Mesenchymal stem cell (in vitro differentiated cells and primary cell): ENCODE measurements around the gene PADI1.

ENCODE experiments used
- DNase-seq: peaks from one replicate; pipeline ENCODE4 v3.0.0-alpha.2; 2013
- H2AFZ ChIP-seq: one replicate; pipeline ENCODE4 v1.6.1; 2013; ENCODE audit warnings: low read depth, mild to moderate bottlenecking, control low read depth, inconsistent platforms, low read length, moderate library complexity
- H2AK5ac ChIP-seq: 2 replicates; pipeline ENCODE4 v1.6.1; 2013; ENCODE audit warnings: low read length, moderate library complexity, mild to moderate bottlenecking, inconsistent platforms; ENCODE audit not compliant: severe bottlenecking
- H2BK120ac ChIP-seq: one replicate; pipeline ENCODE4 v1.6.1; 2013; ENCODE audit warnings: low read depth, mild to moderate bottlenecking, inconsistent platforms, low read length, moderate library complexity
- H2BK12ac ChIP-seq, 2 experiments: one replicate each; pipeline ENCODE4 v1.6.1; 2013; ENCODE audit warnings: inconsistent platforms in 2 of 2, low read length in 2 of 2, mild to moderate bottlenecking in 2 of 2, moderate library complexity in 2 of 2, control low read depth in 1 of 2
- H2BK15ac ChIP-seq: one replicate; pipeline ENCODE4 v1.6.1; 2013; ENCODE audit warnings: mild to moderate bottlenecking, low read depth, inconsistent platforms; ENCODE audit not compliant: poor library complexity, severe bottlenecking
- H2BK5ac ChIP-seq: 2 replicates; pipeline ENCODE4 v1.6.1; 2013; ENCODE audit warnings: low read depth, mild to moderate bottlenecking, low read length, control low read depth, inconsistent platforms; ENCODE audit not compliant: poor library complexity, severe bottlenecking
- H3K14ac ChIP-seq, 2 experiments: one replicate each; pipeline ENCODE4 v1.6.1; 2013; ENCODE audit warnings: inconsistent platforms in 2 of 2, low read length in 2 of 2, control low read depth in 1 of 2, mild to moderate bottlenecking in 1 of 2, moderate library complexity in 1 of 2
- H3K18ac ChIP-seq, 2 experiments: one replicate each; pipeline ENCODE4 v1.6.1; 2013; ENCODE audit warnings: inconsistent platforms in 2 of 2, low read length in 2 of 2, control low read depth in 1 of 2, low read depth in 1 of 2, mild to moderate bottlenecking in 1 of 2
- H3K23ac ChIP-seq, 2 experiments: one replicate each; pipeline ENCODE4 v1.6.1; 2013; ENCODE audit warnings: inconsistent platforms in 2 of 2, low read length in 2 of 2, mild to moderate bottlenecking in 2 of 2, moderate library complexity in 2 of 2, control low read depth in 1 of 2
- H3K27ac ChIP-seq: 2 replicates; pipeline ENCODE4 v1.5.1; 2013; ENCODE audit warnings: mild to moderate bottlenecking, moderate library complexity, low read length, control low read depth, inconsistent platforms; ENCODE audit not compliant: poor library complexity, severe bottlenecking
- H3K27me3 ChIP-seq, 2 experiments: 2 replicates each; pipeline versions ENCODE4 v1.6.1 to v1.7.0; 2013; ENCODE audit warnings: low read length in 2 of 2, mild to moderate bottlenecking in 2 of 2, moderate library complexity in 2 of 2, control low read depth in 1 of 2, inconsistent platforms in 1 of 2; ENCODE audit not compliant: control insufficient read depth in 1 of 2, insufficient read depth in 1 of 2
- H3K36me3 ChIP-seq, 2 experiments: 2 replicates each; pipeline versions ENCODE4 v1.6.1 to v1.7.0; 2013; ENCODE audit warnings: low read length in 2 of 2, control low read depth in 1 of 2, inconsistent platforms in 1 of 2, low read depth in 1 of 2, mild to moderate bottlenecking in 1 of 2; ENCODE audit not compliant: insufficient read depth in 2 of 2, control insufficient read depth in 1 of 2
- H3K4ac ChIP-seq, 2 experiments: one replicate each; pipeline ENCODE4 v1.6.1; 2013; ENCODE audit warnings: inconsistent platforms in 2 of 2, low read length in 2 of 2, mild to moderate bottlenecking in 2 of 2, moderate library complexity in 2 of 2, control low read depth in 1 of 2, low read depth in 1 of 2
- H3K4me1 ChIP-seq: 2 replicates; pipeline ENCODE4 v1.6.1; 2013; ENCODE audit warnings: low read depth, low read length, control low read depth; ENCODE audit not compliant: control insufficient read depth, insufficient read depth
- H3K4me2 ChIP-seq: 2 replicates; pipeline ENCODE4 v1.6.1; 2013; ENCODE audit warnings: low read length, mild to moderate bottlenecking, inconsistent platforms; ENCODE audit not compliant: poor library complexity, severe bottlenecking
- H3K4me3 ChIP-seq, 2 experiments: 2 replicates each; pipeline versions ENCODE4 v1.5.1 to v1.7.0; 2013; ENCODE audit warnings: low read length in 2 of 2, mild to moderate bottlenecking in 2 of 2, control low read depth in 1 of 2, low read depth in 1 of 2; ENCODE audit not compliant: insufficient read depth in 1 of 2
- H3K79me1 ChIP-seq: replicated peaks from 2 replicates; pipeline ENCODE4 v1.6.1; 2013; ENCODE audit warnings: mild to moderate bottlenecking, control low read depth, low read length, inconsistent platforms; ENCODE audit not compliant: poor library complexity, severe bottlenecking
- H3K9ac ChIP-seq: 2 replicates; pipeline ENCODE4 v1.7.0; 2013; ENCODE audit warnings: mild to moderate bottlenecking, low read length, moderate library complexity
- H3K9me3 ChIP-seq: 2 replicates; pipeline ENCODE4 v1.7.0; 2013; ENCODE audit warnings: mild to moderate bottlenecking, low read length; ENCODE audit not compliant: control insufficient read depth
- H4K8ac ChIP-seq: one replicate; pipeline ENCODE4 v1.6.1; 2013; ENCODE audit warnings: inconsistent platforms, mild to moderate bottlenecking, low read length, moderate library complexity
- H4K91ac ChIP-seq: one replicate; pipeline ENCODE4 v1.6.1; 2013; ENCODE audit warnings: mild to moderate bottlenecking, low read length, inconsistent platforms
- WGBS: methylation state at CpG from one replicate; pipeline ENCODE4 v1.1.7; 2013; ENCODE audit warnings: mixed read lengths; 5-methylcytosine and 5-hydroxymethylcytosine counted together

PADI1 gene

DNA sequence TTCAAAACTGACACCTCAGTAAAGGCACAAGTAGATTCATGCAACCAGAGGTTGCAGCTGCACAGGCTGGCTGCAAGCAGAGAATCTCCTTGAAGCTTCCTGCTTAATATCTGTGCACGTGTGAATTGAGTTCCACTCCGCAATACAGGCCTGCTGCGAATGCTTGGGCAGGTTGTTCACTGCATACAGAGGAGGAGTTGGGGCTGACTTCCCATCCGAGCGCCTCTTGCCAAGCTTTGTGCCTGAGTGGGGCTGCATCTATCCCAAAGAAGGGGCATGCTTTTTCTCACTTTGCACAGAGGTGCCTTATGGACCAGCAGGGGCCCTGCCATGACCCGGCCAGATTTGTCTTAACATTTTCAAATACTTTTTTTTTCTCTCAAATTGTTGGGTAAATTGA lies 17.9 kb upstream of the PADI1 start:
- Histone ChIP-seq H4K8ac (peak overlapping the region; percentile 73), H3K27ac (peak overlapping the region; percentile 44)
- 78% methylated on average over 6 of the region's 6 CpGs for WGBS

DNA sequence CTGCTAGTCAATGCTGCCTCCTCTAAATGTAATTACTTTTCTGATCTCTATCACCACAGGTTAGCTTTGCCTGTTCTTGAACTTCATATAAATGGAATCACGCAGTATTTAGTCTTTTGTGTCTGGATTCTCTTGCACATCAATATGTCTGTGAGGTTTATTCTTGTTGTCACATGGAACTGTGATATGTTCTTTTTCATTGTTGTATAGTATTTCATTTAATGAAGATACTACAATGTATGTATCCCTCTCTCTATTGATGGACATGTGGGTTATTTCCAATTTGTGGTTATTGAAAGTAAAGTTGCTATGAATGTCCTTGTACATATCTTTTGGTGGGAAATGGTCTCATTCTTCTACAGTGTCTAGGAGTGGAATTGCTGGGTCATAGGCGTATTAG lies 16.7 kb upstream of the PADI1 start:
- no peak overlapping the region for H2AFZ ChIP-seq
- H2BK12ac ChIP-seq, result no peak overlapping the region
- H2BK120ac ChIP-seq, result no peak overlapping the region
- no peak overlapping the region for H4K91ac ChIP-seq
- H3K27me3 ChIP-seq, result peaks cover 0 to 27% of the 10 kb centered on the region in 2 experiments
- no peak overlapping the region for H3K18ac ChIP-seq
- peaks cover 36% of the 10 kb centered on the region for H3K4me1 ChIP-seq
- WGBS, result 95% methylated on average over 1 of the region's 2 CpGs
- no peak overlapping the region for H3K9ac ChIP-seq
- no peak for DNase-seq
- no peak overlapping the region for H2BK15ac ChIP-seq
- H3K9me3 ChIP-seq, result peaks cover 9% of the 10 kb centered on the region
- no peak overlapping the region for H3K23ac ChIP-seq
- peaks cover 1% of the 10 kb centered on the region for H3K79me1 ChIP-seq
- H2AK5ac ChIP-seq, result peak overlapping the region; percentile 27
- H4K8ac ChIP-seq, result no peak overlapping the region
- no peak overlapping the region for H3K4me2 ChIP-seq
- H2BK5ac ChIP-seq, result no peak overlapping the region
- H3K4me3 ChIP-seq, result no peak overlapping the region
- H3K4ac ChIP-seq, result no peak overlapping the region
- no peak overlapping the region for H3K14ac ChIP-seq
- peak overlapping the region; percentile 99 for H3K27ac ChIP-seq
- H3K36me3 ChIP-seq, result peaks cover 0 to 2% of the 10 kb centered on the region in 2 experiments

More for the DNA sequence above, 17.9 kb upstream of the PADI1 start:
- H3K23ac ChIP-seq, result no peak overlapping the region
- H3K27me3 ChIP-seq, result peaks cover 0 to 23% of the 10 kb centered on the region in 2 experiments
- H2AFZ ChIP-seq, result peak overlapping the region; percentile 0
- peaks cover 31% of the 10 kb centered on the region for H3K4me1 ChIP-seq
- no peak overlapping the region for H3K4me3 ChIP-seq
- no peaks in the 10 kb centered on the region for H3K36me3 ChIP-seq
- no peak overlapping the region for H2BK5ac ChIP-seq
- no peak overlapping the region for H3K14ac ChIP-seq
- H2BK12ac ChIP-seq, result peak overlapping the region in 1 of 2 experiments; percentile 69
- H3K4me2 ChIP-seq, result no peak overlapping the region
- no peak for DNase-seq
- peaks cover 9% of the 10 kb centered on the region for H3K9me3 ChIP-seq
- no peak overlapping the region for H3K18ac ChIP-seq
- no peaks in the 10 kb centered on the region for H3K79me1 ChIP-seq
- peak overlapping the region; percentile 96 for H2AK5ac ChIP-seq
- H4K91ac ChIP-seq, result no peak overlapping the region
- H3K4ac ChIP-seq, result no peak overlapping the region
- H2BK120ac ChIP-seq, result no peak overlapping the region
- no peak overlapping the region for H3K9ac ChIP-seq
- no peak overlapping the region for H2BK15ac ChIP-seq

DNA sequence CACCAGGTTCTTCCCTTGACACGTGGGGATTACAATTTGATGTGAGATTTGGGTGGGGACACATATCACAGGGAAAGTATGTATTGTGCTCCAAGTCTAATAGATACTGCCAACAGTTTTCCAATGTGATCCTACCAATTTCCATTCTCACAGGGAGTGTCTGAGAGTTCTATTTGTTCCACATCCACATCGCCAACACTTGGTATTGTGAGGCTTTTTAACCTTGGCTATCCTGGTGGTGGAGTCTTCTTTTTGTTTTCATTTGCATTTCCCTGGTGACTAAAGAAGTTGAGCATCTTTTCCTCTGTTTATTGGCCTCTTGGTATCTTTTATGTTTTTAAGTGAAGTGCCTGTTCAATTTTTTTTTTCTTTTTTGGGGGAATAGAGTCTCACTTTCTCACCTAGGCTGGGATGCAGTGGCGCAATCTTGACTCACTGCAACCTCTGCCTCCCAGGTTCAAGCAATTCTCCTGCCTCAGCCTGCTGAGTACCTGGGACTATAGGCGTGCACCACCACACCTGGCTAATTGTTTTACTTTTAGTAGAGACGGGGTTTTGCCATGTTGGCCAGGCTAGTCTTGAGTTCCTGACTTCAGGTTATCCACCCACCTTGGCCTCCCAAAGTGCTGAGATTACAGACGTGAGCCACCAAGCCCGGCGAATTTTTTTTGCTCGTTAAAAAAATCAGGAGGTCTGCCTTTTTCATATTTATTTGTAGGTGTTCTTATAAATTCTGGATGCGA lies 15.9 kb upstream of the PADI1 start:
- H3K79me1 ChIP-seq, result peaks cover 1% of the 10 kb centered on the region
- peak overlapping the region; percentile 92 for H2BK5ac ChIP-seq
- peaks cover 0 to 31% of the 10 kb centered on the region in 2 experiments for H3K27me3 ChIP-seq
- peaks cover 9% of the 10 kb centered on the region for H3K9me3 ChIP-seq
- H2BK15ac ChIP-seq, result no peak overlapping the region
- H4K91ac ChIP-seq, result no peak overlapping the region
- 83% methylated on average over 7 of the region's 10 CpGs for WGBS
- no peak overlapping the region for H3K4me2 ChIP-seq
- no peak overlapping the region for H3K4me3 ChIP-seq
- H4K8ac ChIP-seq, result no peak overlapping the region
- no peak overlapping the region for H3K14ac ChIP-seq
- H3K23ac ChIP-seq, result no peak overlapping the region
- no peak overlapping the region for H3K4ac ChIP-seq
- DNase-seq, result no peak
- H2AK5ac ChIP-seq, result peak overlapping the region; percentile 87
- peak overlapping the region in 1 of 2 experiments; percentile 89 for H3K18ac ChIP-seq
- peaks cover 39% of the 10 kb centered on the region for H3K4me1 ChIP-seq
- H3K36me3 ChIP-seq, result peaks cover 0 to 4% of the 10 kb centered on the region in 2 experiments
- H3K27ac ChIP-seq, result peak overlapping the region; percentile 99
- no peak overlapping the region for H3K9ac ChIP-seq
- H2BK120ac ChIP-seq, result peak overlapping the region; percentile 87
- H2BK12ac ChIP-seq, result peak overlapping the region in 1 of 2 experiments; percentile 71
- H2AFZ ChIP-seq, result no peak overlapping the region

DNA sequence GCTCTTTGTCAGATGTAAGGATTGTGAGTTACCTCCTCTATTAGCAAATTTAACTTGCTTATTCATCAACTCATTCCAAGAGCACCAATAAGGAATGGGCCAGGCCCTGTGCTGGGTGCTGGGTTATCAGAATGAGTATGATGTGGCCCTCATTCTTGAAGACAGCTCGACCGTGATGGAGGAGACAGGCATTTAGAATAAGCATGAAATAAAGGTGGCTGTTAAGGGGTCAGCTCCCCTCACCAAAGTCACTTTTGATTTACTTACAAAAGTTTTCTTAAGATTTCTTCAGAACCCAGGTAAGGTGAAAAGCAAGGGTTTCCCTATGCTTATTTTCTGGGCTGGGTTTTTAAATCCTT lies 15.3 kb upstream of the PADI1 start:
- H3K36me3 ChIP-seq, result peaks cover 0 to 4% of the 10 kb centered on the region in 2 experiments
- H3K4me3 ChIP-seq, result no peak overlapping the region
- H3K23ac ChIP-seq, result no peak overlapping the region
- H2AK5ac ChIP-seq, result peak overlapping the region; percentile 82
- 50% methylated on average over 2 of the region's 2 CpGs for WGBS
- no peak overlapping the region for H2BK15ac ChIP-seq
- peaks cover 1% of the 10 kb centered on the region for H3K79me1 ChIP-seq
- H2BK120ac ChIP-seq, result peak overlapping the region; percentile 87
- H2BK12ac ChIP-seq, result peak overlapping the region; percentile 47 to 85
- peaks cover 9% of the 10 kb centered on the region for H3K9me3 ChIP-seq
- H3K4ac ChIP-seq, result peak overlapping the region in 1 of 2 experiments; percentile 92
- H3K27ac ChIP-seq, result peak overlapping the region; percentile 99
- peak overlapping the region; percentile 69 to 89 for H3K18ac ChIP-seq
- H3K9ac ChIP-seq, result no peak overlapping the region
- H3K14ac ChIP-seq, result no peak overlapping the region
- DNase-seq, result no peak
- peaks cover 40% of the 10 kb centered on the region for H3K4me1 ChIP-seq
- H2AFZ ChIP-seq, result no peak overlapping the region
- peak overlapping the region; percentile 92 for H2BK5ac ChIP-seq
- H3K27me3 ChIP-seq, result peaks cover 0 to 37% of the 10 kb centered on the region in 2 experiments
- H3K4me2 ChIP-seq, result no peak overlapping the region
- H4K8ac ChIP-seq, result peak overlapping the region; percentile 81
- peak overlapping the region; percentile 88 for H4K91ac ChIP-seq
